Measurements from ENCODE around the gene NFIX. TPM values are rescaled to one million over a fixed set of nuclear protein-coding genes. Genes with fewer than 3 reads are reported as not detected.

The NFIX gene
- total RNA-seq, 4 donors from 2014 or later, result 32.3 to 81.2 (median 51.6) TPM

- 39 to 57% methylated on average over 10 of the region's 10 CpGs for WGBS, 2 donors
- Histone ChIP-seq H3K4me1 (peaks cover 0 to 22% (median 0%) of the 10 kb centered on the region in 3 donors), H3K36me3 (no peaks in the 10 kb centered on the region), H3K9me3 (no peaks in the 10 kb centered on the region), H3K27ac (no peak overlapping the region), H3K4me3 (peak overlapping the region in 3 of 4 donors; percentile 14 to 50 (median 36)), H3K27me3 (no peaks in the 10 kb centered on the region)
- TF ChIP-seq CTCF (IDR thresholded peaks at IDR 0.05), result no peak
- no peak for TF ChIP-seq POLR2A (IDR thresholded peaks at IDR 0.05)
- intact Hi-C loops (cut with DNase I), result loop anchor here (5.0 kb wide), 2 partner anchors 79 to 109 kb away; no protein-coding TSS in a partner anchor
- no peak for DNase-seq
Measured at GRCh38 chr19:12983091-12983490, 12.2 kb upstream of the NFIX start.

DNA sequence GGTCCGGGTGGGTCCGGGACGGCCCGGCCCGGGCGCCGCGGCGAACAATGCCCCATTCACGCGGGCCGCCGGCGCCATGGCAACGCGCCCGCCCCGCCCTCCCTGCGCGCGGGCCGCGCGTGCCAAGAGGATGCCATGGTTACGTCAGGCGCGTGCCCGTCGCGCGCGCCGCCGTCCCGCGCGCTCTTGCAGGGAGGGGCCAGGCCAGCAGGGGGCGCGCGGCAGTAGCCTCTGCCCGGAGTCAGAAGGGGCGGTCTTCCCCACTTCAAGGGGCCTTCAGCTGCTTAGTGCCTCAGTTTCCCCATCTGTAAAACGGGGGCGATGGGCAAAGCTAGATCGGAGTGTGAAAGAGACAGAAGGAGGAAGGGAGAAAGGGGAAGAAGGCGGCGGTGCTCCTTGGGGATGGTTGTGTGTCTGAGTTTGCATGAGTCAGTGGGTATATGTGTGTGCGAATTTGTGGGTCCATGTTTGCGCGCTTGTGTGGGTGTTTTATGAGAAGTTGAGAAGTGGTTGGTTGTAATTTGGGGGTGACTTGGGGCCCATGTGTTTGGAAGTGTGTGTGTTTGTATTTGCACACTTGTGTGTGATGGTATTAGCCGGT, 11.6 kb upstream of the NFIX start:
- intact Hi-C loops (cut with DNase I), result loop anchor here (5.0 kb wide), 2 partner anchors 79 to 109 kb away; no protein-coding TSS in a partner anchor
- WGBS, 2 donors, result 12 to 47% methylated on average over 9 to 29 of the region's 51 CpGs
- H3K4me3 ChIP-seq, result peak overlapping the region in 3 of 4 donors; percentile 14 to 50 (median 36)

GRCh38 chr19:12984143-12984627, 11.1 kb upstream of the NFIX start:
- 57 to 73% methylated on average over 3 of the region's 3 CpGs for WGBS, 2 donors

More for the DNA sequence above, 11.6 kb upstream of the NFIX start:
- no peaks in the 10 kb centered on the region for H3K27me3 ChIP-seq
- TF ChIP-seq CTCF (IDR thresholded peaks at IDR 0.05) (peak; percentile 88 to 100 (median 99)), POLR2A (IDR thresholded peaks at IDR 0.05) (no peak)
- H3K27ac ChIP-seq, result peak overlapping the region in 1 of 4 donors; percentile 2
- H3K36me3 ChIP-seq, result no peaks in the 10 kb centered on the region
- peaks cover 0 to 22% (median 0%) of the 10 kb centered on the region in 3 donors for H3K4me1 ChIP-seq
- no peaks in the 10 kb centered on the region for H3K9me3 ChIP-seq
- DNase-seq, result no peak

DNA sequence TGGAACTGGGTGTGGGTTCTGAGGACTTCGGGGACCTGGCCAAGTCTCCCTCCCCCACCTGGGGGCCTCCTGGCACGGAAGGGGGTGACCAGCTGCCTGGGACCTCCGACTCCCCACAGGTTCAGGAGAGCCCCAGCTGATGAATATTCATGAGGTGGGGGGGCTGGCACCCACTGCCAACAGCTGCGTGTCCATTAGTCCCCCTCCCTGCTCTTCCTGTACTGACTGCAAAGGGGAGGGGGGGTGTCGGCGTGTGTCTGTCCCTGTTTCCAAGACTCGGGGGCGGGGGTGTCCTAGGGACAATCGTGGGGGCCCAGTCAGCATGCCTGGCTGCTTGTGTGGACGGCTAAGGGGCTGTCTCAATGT, 10.6 kb upstream of the NFIX start:
- Histone ChIP-seq H3K9me3 (no peaks in the 10 kb centered on the region), H3K27ac (peak overlapping the region in 1 of 4 donors; percentile 62), H3K27me3 (no peaks in the 10 kb centered on the region), H3K36me3 (no peaks in the 10 kb centered on the region), H3K4me3 (no peak overlapping the region), H3K4me1 (peaks cover 0 to 22% (median 0%) of the 10 kb centered on the region in 3 donors)
- WGBS, 2 donors, result 33 to 40% methylated on average over 2 of the region's 10 CpGs
- intact Hi-C loops (cut with DNase I), result loop anchor here (5.0 kb wide), 2 partner anchors 78 to 108 kb away; no protein-coding TSS in a partner anchor
- no peak for DNase-seq
- TF ChIP-seq POLR2A (IDR thresholded peaks at IDR 0.05), result no peak
- no peak for TF ChIP-seq CTCF (IDR thresholded peaks at IDR 0.05)

More at GRCh38 chr19:12984143-12984627, 11.1 kb upstream of the NFIX start:
- DNase-seq, result no peak
- Histone ChIP-seq H3K9me3 (no peaks in the 10 kb centered on the region), H3K36me3 (no peaks in the 10 kb centered on the region), H3K27ac (no peak overlapping the region), H3K4me3 (no peak overlapping the region), H3K27me3 (no peaks in the 10 kb centered on the region), H3K4me1 (peaks cover 0 to 22% (median 0%) of the 10 kb centered on the region in 3 donors)
- intact Hi-C loops (cut with DNase I), result loop anchor here (5.0 kb wide), 2 partner anchors 78 to 108 kb away; no protein-coding TSS in a partner anchor
- no peak for TF ChIP-seq POLR2A (IDR thresholded peaks at IDR 0.05)
- no peak for TF ChIP-seq CTCF (IDR thresholded peaks at IDR 0.05)

DNA sequence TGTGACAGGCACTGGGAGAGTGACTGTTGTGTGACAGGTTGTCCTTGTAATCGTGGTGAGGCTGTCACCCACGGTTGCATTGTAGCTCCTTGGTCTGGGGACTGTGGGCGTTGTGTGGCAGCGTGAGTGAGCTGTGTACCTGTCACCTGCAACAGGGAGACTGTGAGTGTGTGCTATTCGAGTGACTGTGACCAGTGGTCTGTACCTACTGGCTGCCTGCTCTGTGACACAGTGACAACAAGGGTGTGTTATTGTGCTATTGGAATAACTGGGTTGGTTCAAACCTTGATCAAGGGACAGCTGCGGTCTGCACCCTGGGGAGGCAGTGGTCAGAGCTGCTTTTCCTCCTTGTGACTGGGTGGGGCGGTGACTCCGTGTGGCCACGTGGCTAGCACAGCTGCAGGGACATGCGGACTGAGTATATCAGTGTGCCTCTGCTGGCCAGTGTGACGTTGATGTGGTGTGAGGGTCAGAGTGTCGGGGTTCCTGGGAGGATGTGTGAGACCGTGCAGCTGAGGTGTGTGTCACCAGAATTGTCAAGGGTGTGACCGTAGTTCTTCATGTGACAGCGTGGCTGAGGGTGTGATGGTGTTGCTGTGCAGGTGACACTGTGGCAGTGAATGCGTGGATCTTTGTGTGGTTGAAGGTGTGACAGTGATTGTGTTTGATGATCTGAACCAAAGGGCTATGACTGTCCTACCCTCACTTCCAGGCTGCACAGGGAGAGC, 10.1 kb upstream of the NFIX start:
- H3K36me3 ChIP-seq, result no peaks in the 10 kb centered on the region
- no peak for DNase-seq
- intact Hi-C loops (cut with DNase I), result no loop called here
- H3K9me3 ChIP-seq, result no peaks in the 10 kb centered on the region
- H3K27me3 ChIP-seq, result no peaks in the 10 kb centered on the region
- H3K4me3 ChIP-seq, result no peak overlapping the region
- H3K27ac ChIP-seq, result peak overlapping the region in 1 of 4 donors; percentile 62
- H3K4me1 ChIP-seq, result peaks cover 0 to 22% (median 0%) of the 10 kb centered on the region in 3 donors
- WGBS, 2 donors, result 68% methylated on average over 11 to 16 of the region's 16 CpGs
- TF ChIP-seq CTCF (IDR thresholded peaks at IDR 0.05) (no peak), POLR2A (IDR thresholded peaks at IDR 0.05) (no peak)
